ENCODE data around the gene ST3GAL4.
"Not testable (repeated sequence)": the region's sequence is repeated elsewhere in the genome, so short reads cannot be mapped to it uniquely, and the experiment has no call there.

ST3GAL4 gene

DNA sequence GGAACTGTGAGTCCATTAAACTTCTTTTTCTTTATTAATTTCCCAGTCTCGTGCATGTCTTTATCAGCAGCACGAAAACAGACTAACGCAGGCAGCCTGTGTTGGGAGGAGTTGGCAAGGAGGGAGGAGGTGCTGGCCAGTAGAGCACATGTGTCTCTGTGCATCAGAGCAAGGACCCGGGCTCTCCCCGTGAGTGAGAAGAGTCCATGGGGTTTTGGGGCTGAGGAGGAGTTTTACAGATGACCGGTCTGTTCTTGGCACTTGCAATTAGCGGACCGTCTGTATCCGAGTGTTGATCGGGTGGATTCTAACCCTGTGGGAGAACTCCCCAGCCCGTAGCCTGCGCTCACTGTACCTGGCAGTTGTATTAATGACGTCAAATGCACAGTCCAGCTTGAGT lies 40.3 kb downstream of the ST3GAL4 start:
- H3K27me3 Mint-ChIP-seq; H3K4me3 Mint-ChIP-seq; H3K36me3 Mint-ChIP-seq (ENCODE audit: insufficient read depth); ATAC-seq (replicated peaks); H3K27ac Mint-ChIP-seq; H3K9me3 Mint-ChIP-seq; DNase-seq: not testable (repeated sequence)
- H3K4me1 Mint-ChIP-seq (ENCODE audit: low read depth in 2 of 2): peaks cover 14 to 17% of the 10 kb centered on the region in 2 donors

DNA sequence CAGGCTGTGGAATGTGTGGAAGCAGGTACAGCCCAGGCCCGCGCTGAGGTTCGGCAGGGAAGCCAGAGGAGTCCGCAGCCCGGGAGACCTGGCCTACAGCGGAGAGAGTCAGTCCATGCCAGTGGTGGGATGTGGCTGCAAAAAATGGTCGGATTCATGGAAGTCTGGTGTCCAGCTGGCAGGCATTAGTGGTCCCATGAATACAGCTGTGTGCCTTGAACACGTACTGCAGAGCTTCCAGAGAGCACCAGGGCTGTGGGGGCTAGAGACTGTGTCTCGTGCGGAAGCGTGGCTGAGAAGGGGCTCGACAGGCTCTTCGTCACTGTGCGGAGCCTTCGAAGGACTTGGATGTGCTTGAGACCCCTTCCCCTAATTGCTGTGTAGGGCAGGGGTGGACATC lies 40.8 kb downstream of the ST3GAL4 start:
- not testable (repeated sequence) for H3K4me3 Mint-ChIP-seq; H3K9me3 Mint-ChIP-seq; H3K27me3 Mint-ChIP-seq; ATAC-seq (replicated peaks); H3K36me3 Mint-ChIP-seq (ENCODE audit: insufficient read depth); H3K27ac Mint-ChIP-seq; DNase-seq
- peaks cover 11 to 15% of the 10 kb centered on the region in 2 donors for H3K4me1 Mint-ChIP-seq (ENCODE audit: low read depth in 2 of 2)

DNA sequence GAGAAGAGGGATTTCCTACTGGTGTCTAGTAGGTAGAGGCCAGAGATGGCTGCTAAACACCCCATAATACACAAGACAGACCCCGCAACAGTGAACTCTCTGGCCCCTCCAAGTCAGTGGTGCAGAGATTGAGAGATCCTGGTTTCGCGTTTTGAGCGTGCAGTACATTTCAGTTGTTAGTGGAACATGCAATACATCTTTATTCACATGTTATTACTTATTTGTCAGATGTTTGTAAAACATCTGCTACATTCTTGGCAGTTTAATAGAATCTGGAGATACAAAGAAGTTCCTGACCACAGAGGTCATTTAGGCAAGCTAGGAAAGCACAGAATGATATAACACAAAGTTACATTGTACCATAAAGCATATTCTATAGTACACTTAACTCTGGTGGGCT lies 41.5 kb downstream of the ST3GAL4 start:
- H3K4me1 Mint-ChIP-seq (ENCODE audit: low read depth in 2 of 2): peaks cover 11 to 13% of the 10 kb centered on the region in 2 donors
- no peaks in the 10 kb centered on the region for H3K9me3 Mint-ChIP-seq
- H3K27ac Mint-ChIP-seq: no peak overlapping the region
- H3K36me3 Mint-ChIP-seq (ENCODE audit: insufficient read depth): no peaks in the 10 kb centered on the region
- DNase-seq: no peak
- no peak for ATAC-seq (replicated peaks)
- H3K4me3 Mint-ChIP-seq: no peak overlapping the region
- no peaks in the 10 kb centered on the region for H3K27me3 Mint-ChIP-seq

DNA sequence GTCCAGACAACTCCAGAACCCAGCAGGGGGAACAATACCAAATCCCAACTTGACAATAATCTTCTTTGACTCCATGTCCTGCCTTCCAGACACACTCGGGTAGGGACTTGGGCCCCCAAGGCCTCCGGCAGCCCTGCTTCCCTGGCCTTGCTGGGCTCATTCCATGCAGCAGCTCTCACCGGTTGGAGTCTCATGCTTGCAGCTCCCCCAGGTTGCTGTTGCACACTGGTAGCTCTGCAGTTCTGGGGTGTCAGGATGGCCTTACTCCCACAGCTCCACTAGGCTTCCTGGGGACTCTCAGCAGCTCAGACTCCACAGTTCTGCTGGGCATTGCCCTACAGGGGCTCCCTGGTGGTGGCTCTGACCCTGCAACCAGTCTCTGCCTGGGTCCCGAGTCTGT lies 42.8 kb downstream of the ST3GAL4 start:
- no peak overlapping the region for H3K4me3 Mint-ChIP-seq
- no peak for ATAC-seq (replicated peaks)
- H3K27ac Mint-ChIP-seq: no peak overlapping the region

DNA sequence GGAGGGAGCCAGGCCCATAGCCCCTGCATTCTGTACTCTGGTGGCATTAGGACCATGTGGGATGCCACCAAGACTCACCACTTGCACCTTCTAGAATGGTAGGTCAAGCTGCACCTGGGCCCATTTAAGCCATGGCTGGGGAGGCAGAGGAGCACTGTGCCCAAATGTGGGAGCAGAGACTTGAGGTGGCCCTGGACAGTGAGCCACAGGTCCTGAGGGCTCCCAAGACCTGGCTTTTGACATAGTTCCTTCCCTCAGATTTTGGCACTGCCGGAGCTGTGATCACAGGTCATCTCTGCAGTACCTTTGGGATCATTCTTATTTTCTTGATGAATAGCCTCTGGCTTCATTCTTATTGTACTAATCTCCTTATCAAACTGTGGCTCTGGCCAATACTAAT lies 43.2 kb downstream of the ST3GAL4 start:
- Mint-ChIP-seq H3K4me1 (ENCODE audit: low read depth in 2 of 2) (peaks cover 4 to 7% of the 10 kb centered on the region in 2 donors), H3K27me3 (no peaks in the 10 kb centered on the region), H3K4me3 (no peak overlapping the region), H3K27ac (no peak overlapping the region), H3K9me3 (no peaks in the 10 kb centered on the region), H3K36me3 (ENCODE audit: insufficient read depth) (no peaks in the 10 kb centered on the region)
- ATAC-seq (replicated peaks): no peak
- DNase-seq: no peak

More for the DNA sequence above, 42.8 kb downstream of the ST3GAL4 start:
- DNase-seq: no peak
- Mint-ChIP-seq H3K27me3 (no peaks in the 10 kb centered on the region), H3K36me3 (ENCODE audit: insufficient read depth) (no peaks in the 10 kb centered on the region), H3K9me3 (no peaks in the 10 kb centered on the region), H3K4me1 (ENCODE audit: low read depth in 2 of 2) (peaks cover 4 to 7% of the 10 kb centered on the region in 2 donors)

DNA sequence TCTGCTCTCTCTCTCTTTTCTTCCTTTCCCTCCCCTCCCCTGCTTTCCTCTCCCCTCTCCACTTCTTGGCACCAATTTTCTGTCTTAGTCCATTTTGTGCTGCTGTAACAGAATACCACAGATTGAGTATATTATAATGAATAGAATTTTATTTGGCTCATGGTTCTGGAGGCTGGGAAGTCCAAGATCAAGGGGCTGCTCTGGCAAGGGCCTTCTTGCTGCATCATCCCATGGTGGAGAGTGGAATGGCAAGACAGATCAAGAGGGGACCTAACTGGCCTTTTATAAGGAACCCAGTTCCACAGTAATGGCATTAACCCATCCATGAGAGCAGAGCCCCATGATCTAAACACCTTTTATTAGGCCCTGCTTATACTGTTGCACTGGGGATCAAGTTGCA lies 44.5 kb downstream of the ST3GAL4 start:
- ATAC-seq (replicated peaks): no peak
- no peak for DNase-seq
- Mint-ChIP-seq H3K36me3 (ENCODE audit: insufficient read depth) (no peaks in the 10 kb centered on the region), H3K27ac (peak overlapping the region in 1 of 2 donors; percentile 4), H3K9me3 (no peaks in the 10 kb centered on the region), H3K4me1 (ENCODE audit: low read depth in 2 of 2) (peaks cover 4 to 7% of the 10 kb centered on the region in 2 donors), H3K27me3 (no peaks in the 10 kb centered on the region), H3K4me3 (no peak overlapping the region)

DNA sequence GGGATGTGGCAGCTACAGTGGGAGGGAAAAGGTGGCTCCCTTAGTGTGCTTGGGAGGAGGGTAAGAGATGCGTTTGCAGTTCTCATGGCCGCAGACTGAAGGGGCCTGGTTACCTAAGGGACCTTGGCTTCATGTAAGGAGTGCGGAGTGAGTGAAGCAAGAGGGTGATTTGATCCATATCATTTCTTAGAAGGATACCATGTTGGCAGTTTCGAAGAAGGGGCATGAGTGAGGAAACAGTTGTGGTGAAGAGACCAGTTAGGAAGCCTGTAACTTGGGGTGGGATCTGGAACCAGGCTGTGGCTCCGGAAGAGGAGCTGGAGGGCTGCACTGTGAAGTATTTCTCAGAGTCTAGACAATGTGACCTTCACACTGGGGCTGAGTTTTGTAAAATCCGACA lies 45.0 kb downstream of the ST3GAL4 start:
- peaks cover 4 to 5% of the 10 kb centered on the region in 2 donors for H3K4me1 Mint-ChIP-seq (ENCODE audit: low read depth in 2 of 2)
- DNase-seq (no peak), ATAC-seq (replicated peaks) (no peak)
- H3K4me3 Mint-ChIP-seq: no peak overlapping the region
- H3K27me3 Mint-ChIP-seq: no peaks in the 10 kb centered on the region
- no peaks in the 10 kb centered on the region for H3K9me3 Mint-ChIP-seq
- peak overlapping the region in 1 of 2 donors; percentile 4 for H3K27ac Mint-ChIP-seq
- no peaks in the 10 kb centered on the region for H3K36me3 Mint-ChIP-seq (ENCODE audit: insufficient read depth)

DNA sequence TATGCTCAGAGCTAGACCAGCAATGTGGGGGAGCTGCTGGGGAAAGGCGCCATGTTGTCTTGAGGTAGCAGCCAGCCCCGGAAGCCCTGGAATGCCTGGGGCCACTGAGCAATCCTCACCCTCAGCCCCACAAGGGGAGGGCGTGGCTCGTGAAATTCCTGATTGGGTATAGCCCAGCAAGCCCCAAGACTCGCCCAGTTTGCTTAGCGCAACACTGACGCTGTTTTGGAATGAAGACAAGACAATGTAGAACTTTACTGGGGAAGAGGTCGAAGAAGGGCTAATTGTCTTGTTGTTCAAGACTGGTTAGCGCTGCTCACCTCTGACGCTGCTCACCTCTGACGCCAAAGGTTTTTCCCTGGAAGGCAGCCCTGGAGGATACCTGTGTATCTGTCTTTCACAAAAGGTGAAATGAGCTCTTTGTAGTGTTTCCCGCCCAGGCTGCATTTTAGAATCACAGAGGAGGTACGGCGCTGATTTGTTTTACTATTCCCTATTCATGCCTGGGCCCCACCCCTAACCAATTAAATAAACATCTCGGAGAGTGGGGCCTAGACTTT lies 47.6 kb downstream of the ST3GAL4 start:
- no peaks in the 10 kb centered on the region for H3K36me3 Mint-ChIP-seq (ENCODE audit: insufficient read depth)
- no peaks in the 10 kb centered on the region for H3K9me3 Mint-ChIP-seq
- H3K4me3 Mint-ChIP-seq: no peak overlapping the region
- H3K27ac Mint-ChIP-seq: no peak overlapping the region
- no peaks in the 10 kb centered on the region for H3K27me3 Mint-ChIP-seq
- peaks cover 2 to 4% of the 10 kb centered on the region in 2 donors for H3K4me1 Mint-ChIP-seq (ENCODE audit: low read depth in 2 of 2)
- DNase-seq: no peak
- ATAC-seq (replicated peaks): no peak

DNA sequence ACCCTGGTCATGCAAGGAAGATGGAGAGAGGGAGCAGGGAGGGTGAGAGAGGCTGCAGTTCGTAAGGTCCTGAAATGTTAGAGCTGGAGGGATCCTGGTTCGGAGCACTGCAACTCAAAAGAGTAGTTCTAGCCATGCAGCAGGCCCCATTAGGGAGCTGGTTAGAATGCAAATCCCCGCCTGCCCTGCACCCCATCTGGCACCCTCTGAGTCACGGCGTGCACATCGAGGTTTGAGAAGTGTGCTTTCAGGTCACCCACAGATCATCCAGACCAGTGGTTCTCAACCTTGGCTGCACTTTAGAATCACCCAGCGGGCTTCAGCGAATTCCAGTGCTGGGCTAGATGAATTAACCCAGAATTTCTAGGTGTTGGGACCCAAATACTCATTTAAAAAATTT lies 48.2 kb downstream of the ST3GAL4 start:
- Mint-ChIP-seq H3K4me1 (ENCODE audit: low read depth in 2 of 2) (peaks cover 0 to 4% of the 10 kb centered on the region in 2 donors), H3K27me3 (no peaks in the 10 kb centered on the region), H3K4me3 (no peak overlapping the region), H3K9me3 (no peaks in the 10 kb centered on the region), H3K27ac (no peak overlapping the region), H3K36me3 (ENCODE audit: insufficient read depth) (no peaks in the 10 kb centered on the region)
- no peak for ATAC-seq (replicated peaks)
- no peak for DNase-seq

DNA sequence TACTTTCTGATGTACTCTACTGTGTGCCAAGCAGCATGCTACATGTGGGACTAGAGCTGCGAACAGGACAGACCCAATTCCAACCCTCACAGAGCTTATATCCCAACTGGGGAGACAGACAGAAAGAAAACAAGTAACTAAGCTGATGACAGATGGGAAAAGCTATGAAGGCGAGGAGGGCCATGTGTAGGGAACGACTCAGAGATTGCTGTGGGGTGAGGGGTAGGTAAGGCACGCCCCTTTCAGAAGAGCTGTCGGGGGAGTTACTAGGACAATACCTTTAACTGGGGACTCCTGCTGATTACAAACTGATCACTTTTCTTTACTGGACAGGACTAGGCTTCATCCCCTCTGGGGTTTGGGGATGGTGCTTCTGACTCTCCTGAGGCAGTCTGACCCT lies 48.9 kb downstream of the ST3GAL4 start:
- H3K27me3 Mint-ChIP-seq: no peaks in the 10 kb centered on the region
- no peaks in the 10 kb centered on the region for H3K9me3 Mint-ChIP-seq
- no peak overlapping the region for H3K4me3 Mint-ChIP-seq
- no peak for DNase-seq
- H3K27ac Mint-ChIP-seq: peak overlapping the region in 1 of 2 donors; percentile 55
- peaks cover 0 to 4% of the 10 kb centered on the region in 2 donors for H3K4me1 Mint-ChIP-seq (ENCODE audit: low read depth in 2 of 2)
- ATAC-seq (replicated peaks): no peak
- no peaks in the 10 kb centered on the region for H3K36me3 Mint-ChIP-seq (ENCODE audit: insufficient read depth)

DNA sequence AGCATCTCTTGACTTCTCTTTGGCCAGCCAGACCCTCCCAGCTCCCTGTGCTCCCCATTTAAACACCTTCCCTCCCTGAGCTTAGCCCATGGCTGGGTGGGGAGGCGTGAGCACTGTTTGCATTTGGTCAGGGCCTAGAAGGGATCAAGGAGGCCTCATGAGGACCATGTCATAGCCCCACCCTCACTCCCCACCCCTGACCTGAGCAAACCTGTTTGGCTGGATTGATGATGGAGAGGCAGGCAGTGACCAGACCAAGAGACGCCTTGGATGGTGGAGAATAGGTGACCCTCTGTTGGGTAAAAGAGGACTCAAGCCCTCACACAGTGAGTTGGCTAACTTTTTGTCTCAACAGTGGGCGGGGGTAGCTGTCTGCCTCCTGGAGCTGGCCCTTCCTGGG lies 49.9 kb downstream of the ST3GAL4 start:
- DNase-seq (no peak), ATAC-seq (replicated peaks) (no peak)
- Mint-ChIP-seq H3K36me3 (ENCODE audit: insufficient read depth) (no peaks in the 10 kb centered on the region), H3K27ac (peak overlapping the region in 1 of 2 donors; percentile 10), H3K27me3 (no peaks in the 10 kb centered on the region), H3K4me3 (no peak overlapping the region), H3K4me1 (ENCODE audit: low read depth in 2 of 2) (peaks cover 0 to 4% of the 10 kb centered on the region in 2 donors), H3K9me3 (no peaks in the 10 kb centered on the region)

DNA sequence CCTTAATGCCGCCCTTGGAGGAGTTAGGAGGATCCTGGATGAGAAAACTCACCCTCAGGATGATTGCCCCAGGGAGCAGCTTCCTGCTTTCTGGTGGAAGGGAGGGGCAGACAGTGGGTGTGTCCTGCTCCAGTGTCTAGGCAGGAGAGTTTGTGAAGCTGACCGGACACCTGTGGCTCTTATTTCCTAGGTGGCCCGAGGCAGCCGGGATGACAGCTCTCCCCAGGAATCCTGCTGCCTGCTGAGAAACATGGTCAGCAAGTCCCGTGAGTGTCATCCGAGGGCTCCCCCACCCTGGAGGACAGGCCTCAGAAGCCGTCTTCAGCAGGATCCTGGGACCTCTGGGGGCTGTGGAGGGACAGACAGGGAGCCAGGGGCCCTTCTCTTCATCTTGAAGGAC lies 50.4 kb downstream of the ST3GAL4 start:
- ATAC-seq (replicated peaks): no peak
- Mint-ChIP-seq H3K27ac (peak overlapping the region in 1 of 2 donors; percentile 10), H3K4me3 (no peak overlapping the region), H3K27me3 (no peaks in the 10 kb centered on the region), H3K36me3 (ENCODE audit: insufficient read depth) (no peaks in the 10 kb centered on the region), H3K4me1 (ENCODE audit: low read depth in 2 of 2) (peaks cover under 1 to 3% of the 10 kb centered on the region in 2 donors), H3K9me3 (no peaks in the 10 kb centered on the region)
- no peak for DNase-seq

DNA sequence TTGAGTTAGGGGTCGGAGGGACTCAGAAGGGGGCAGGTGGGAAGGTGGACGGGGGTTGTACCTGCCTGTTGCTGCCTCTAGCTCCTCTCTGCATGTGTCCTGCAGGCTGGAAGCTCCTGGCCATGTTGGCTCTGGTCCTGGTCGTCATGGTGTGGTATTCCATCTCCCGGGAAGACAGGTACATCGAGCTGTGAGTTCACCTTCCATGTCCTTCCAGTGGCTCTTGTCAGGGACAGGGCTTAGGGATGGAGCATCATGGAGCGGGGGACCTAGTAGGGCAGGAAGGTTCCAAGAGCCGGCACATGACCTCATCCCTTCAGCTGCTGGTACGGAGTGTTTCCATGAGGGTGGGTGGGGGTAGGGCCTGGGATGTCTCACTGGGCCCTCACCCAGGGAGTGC lies 50.9 kb downstream of the ST3GAL4 start:
- DNase-seq: no peak
- no peak overlapping the region for H3K27ac Mint-ChIP-seq

DNA sequence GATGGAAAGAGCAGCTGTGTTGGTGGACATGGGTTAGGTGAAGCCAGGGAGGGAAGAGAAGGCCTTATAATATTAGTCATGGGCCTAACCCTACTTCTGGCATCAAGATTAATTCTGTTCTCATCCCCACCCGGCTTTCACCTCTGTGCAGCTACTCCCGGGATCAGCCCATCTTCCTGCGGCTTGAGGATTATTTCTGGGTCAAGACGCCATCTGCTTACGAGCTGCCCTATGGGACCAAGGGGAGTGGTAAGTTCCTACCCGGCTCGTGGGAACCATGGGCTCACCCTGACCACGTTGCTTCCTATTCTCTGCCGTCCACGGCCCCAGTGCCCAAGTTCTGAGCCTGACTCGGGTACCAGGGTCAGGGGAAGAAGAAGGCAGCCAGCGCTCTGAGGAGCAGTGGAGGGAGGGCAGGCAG lies 51.6 kb downstream of the ST3GAL4 start:
- DNase-seq (no peak), ATAC-seq (replicated peaks) (no peak)
- Mint-ChIP-seq H3K9me3 (no peaks in the 10 kb centered on the region), H3K36me3 (ENCODE audit: insufficient read depth) (no peaks in the 10 kb centered on the region), H3K4me3 (no peak overlapping the region), H3K4me1 (ENCODE audit: low read depth in 2 of 2) (peaks cover 0 to 3% of the 10 kb centered on the region in 2 donors), H3K27ac (no peak overlapping the region), H3K27me3 (no peaks in the 10 kb centered on the region)

More for the DNA sequence above, 50.9 kb downstream of the ST3GAL4 start:
- H3K36me3 Mint-ChIP-seq (ENCODE audit: insufficient read depth): no peaks in the 10 kb centered on the region
- H3K4me1 Mint-ChIP-seq (ENCODE audit: low read depth in 2 of 2): peaks cover 0 to 3% of the 10 kb centered on the region in 2 donors
- H3K4me3 Mint-ChIP-seq: no peak overlapping the region
- H3K9me3 Mint-ChIP-seq: no peaks in the 10 kb centered on the region
- ATAC-seq (replicated peaks): no peak
- no peaks in the 10 kb centered on the region for H3K27me3 Mint-ChIP-seq
